B cell (primary cell): ENCODE results near the gene CASZ1. TPM values are rescaled to one million over a fixed set of nuclear protein-coding genes. Genes with fewer than 3 reads are reported as not detected.

ENCODE experiments used
- ATAC-seq: fragments of 200-7000 bp; cut with Tn5 transposase; one replicate; pipeline ENCODE4 v1.10.0; 2021; ENCODE audit warnings: low read depth, mild to moderate bottlenecking, moderate number of reproducible peaks, moderate library complexity
- CTCF ChIA-PET: fragments of 350-600 bp; sonication (Branson Sonifier 250); formaldehyde crosslinking; loops from one replicate; lab custom pipeline; 2021; ENCODE audit warnings: antibody characterized with exemption, inconsistent platforms; lab: Charles Lee
- POLR2A ChIA-PET: fragments of 350-600 bp; sonication (Branson Sonifier 250); formaldehyde crosslinking; loops from one replicate; lab custom pipeline; 2021; ENCODE audit warnings: antibody characterized with exemption; lab: Charles Lee
- DNase-seq: peaks from one replicate; pipeline ENCODE4 v3.0.0; 2013
- H2AFZ ChIP-seq: 2 replicates; pipeline ENCODE4 v1.6.1; 2012; ENCODE audit warnings: mild to moderate bottlenecking, low read depth, low read length; ENCODE audit not compliant: insufficient read depth, poor library complexity, severe bottlenecking
- H3K27ac ChIP-seq, 2 donors: 1 replicate in 1 of 2; 2 replicates in 1 of 2; pipeline ENCODE4 v1.5.1; 2012 to 2013; ENCODE audit warnings: low read length in 2 of 2, mild to moderate bottlenecking in 2 of 2, moderate library complexity in 1 of 2
- H3K27me3 ChIP-seq, 4 experiments: fragments of 200-600 bp in 1 of 4; sonication (generic) in 1 of 4; replicated peaks in 1 of 4; 1 replicate in 2 of 4; 2 replicates in 2 of 4; pipeline versions ENCODE4 v1.6.1 to v1.7.0; 2013 to 2016; ENCODE audit warnings: low read length in 3 of 4, mild to moderate bottlenecking in 2 of 4, mixed read lengths in 1 of 4, moderate library complexity in 1 of 4; ENCODE audit not compliant: insufficient read depth in 4 of 4, control insufficient read depth in 3 of 4; ENCODE audit errors: control extremely low read depth in 1 of 4
- H3K36me3 ChIP-seq, 2 experiments: replicated peaks in 1 of 2; 1 replicate in 1 of 2; 2 replicates in 1 of 2; pipeline versions ENCODE4 v1.6.1 to v1.7.1; 2013; ENCODE audit warnings: low read length in 1 of 2; ENCODE audit not compliant: insufficient read depth in 2 of 2, control insufficient read depth in 1 of 2; ENCODE audit errors: control extremely low read depth in 1 of 2, extremely low read depth in 1 of 2
- H3K4me1 ChIP-seq, 2 donors: fragments of 200-600 bp in 1 of 2; sonication (generic) in 1 of 2; 1 replicate in 1 of 2; 2 replicates in 1 of 2; pipeline versions ENCODE4 v1.5.1 to v1.6.1; 2013 to 2017; ENCODE audit warnings: low read length in 2 of 2; ENCODE audit not compliant: control insufficient read depth in 2 of 2, insufficient read depth in 2 of 2
- H3K4me2 ChIP-seq: replicated peaks from 2 replicates; pipeline ENCODE3; 2012; ENCODE audit warnings: mild to moderate bottlenecking, low read depth, low read length; ENCODE audit not compliant: poor library complexity, severe bottlenecking
- H3K4me3 ChIP-seq, 5 experiments: fragments of 200-600 bp in 1 of 5; sonication (generic) in 1 of 5; 1 replicate in 3 of 5; 2 replicates in 2 of 5; pipeline versions ENCODE4 v1.5.1 to v1.7.0; 2011 to 2016; ENCODE audit warnings: low read length in 4 of 5, mild to moderate bottlenecking in 4 of 5, low read depth in 2 of 5, control low read depth in 1 of 5, moderate library complexity in 1 of 5; ENCODE audit not compliant: insufficient read depth in 1 of 5; ENCODE audit errors: control extremely low read depth in 1 of 5, extremely low read depth in 1 of 5
- H3K79me2 ChIP-seq: fragments of 200-600 bp; sonication (generic); one replicate; pipeline ENCODE4 v1.6.0; 2016; ENCODE audit warnings: low read length; ENCODE audit not compliant: control insufficient read depth, insufficient read depth
- H3K9ac ChIP-seq: fragments of 200-600 bp; sonication (generic); 2 replicates; pipeline ENCODE4 v1.6.1; 2017; ENCODE audit warnings: mild to moderate bottlenecking, low read length, moderate library complexity
- H3K9me3 ChIP-seq, 3 donors: one replicate each; pipeline versions ENCODE4 v1.6.1 to v1.7.1; 2013; ENCODE audit warnings: low read length in 2 of 3; ENCODE audit not compliant: control insufficient read depth in 2 of 3, insufficient read depth in 1 of 3; ENCODE audit errors: control extremely low read depth in 1 of 3
- H4K20me1 ChIP-seq: 2 replicates; pipeline ENCODE4 v1.6.0; 2012; ENCODE audit warnings: mild to moderate bottlenecking, low read length; ENCODE audit not compliant: insufficient read depth, control insufficient read depth, poor library complexity, severe bottlenecking
- H3K27ac Mint-ChIP-seq: one replicate; pipeline ENCODE4 v1.8.0; 2021; ENCODE audit warnings: mixed read lengths
- H3K27me3 Mint-ChIP-seq: one replicate; pipeline ENCODE4 v1.8.0; 2021; ENCODE audit warnings: mixed read lengths
- H3K4me1 Mint-ChIP-seq: one replicate; pipeline ENCODE4 v1.8.0; 2021; ENCODE audit warnings: mixed read lengths
- H3K4me3 Mint-ChIP-seq: one replicate; pipeline ENCODE4 v1.8.0; 2021; ENCODE audit warnings: mixed read lengths
- H3K9me3 Mint-ChIP-seq: one replicate; pipeline ENCODE4 v1.8.0; 2022; ENCODE audit warnings: mixed read lengths; ENCODE audit not compliant: insufficient read depth
- EZH2 ChIP-seq: IDR thresholded peaks from 2 replicates; pipeline ENCODE4 v1.6.1; 2012; ENCODE audit warnings: borderline replicate concordance, low read depth, mild to moderate bottlenecking, moderate library complexity, low read length; ENCODE audit not compliant: insufficient read depth, poor library complexity, severe bottlenecking
- WGBS: methylation state at CpG from one replicate; pipeline ENCODE4 v1.1.5; 2013; ENCODE audit warnings: missing lambda C conversion rate; ENCODE audit not compliant: insufficient coverage; 5-methylcytosine and 5-hydroxymethylcytosine counted together
- intact Hi-C: fragments of 100-400 bp; cut with micrococcal nuclease; formaldehyde crosslinking; loops from one replicate; pipeline ENCODE4 v1.10.0; 2022
- polyA plus RNA-seq: library from polyadenylated mRNA; depleted of rRNA; stranded (reverse); fragments of >200 nt; gene quantifications from 2 replicates; pipeline ENCODE4 v1.2.3, GENCODE V29; 2012
- total RNA-seq, 2 donors: library from RNA; stranded (reverse); fragments of 120-200 nt in 1 of 2; gene quantifications; 1 replicate in 1 of 2; 2 replicates in 1 of 2; pipeline versions ENCODE4 v1.2.3 to v1.2.4, GENCODE V29; 2013 to 2022
- TF ChIP-seq, protein P1 (sequence below): fragments of 200-600 bp; IDR thresholded peaks from one replicate; pipeline ENCODE4 v1.8.0; 2022; ENCODE audit warnings: antibody characterized with exemption, mild to moderate bottlenecking

The CASZ1 gene
- total and polyA plus RNA-seq, 2 donors (not counting 1 experiment from before 2014, with no cell fraction given), result 9.5 to 27.2 TPM

DNA sequence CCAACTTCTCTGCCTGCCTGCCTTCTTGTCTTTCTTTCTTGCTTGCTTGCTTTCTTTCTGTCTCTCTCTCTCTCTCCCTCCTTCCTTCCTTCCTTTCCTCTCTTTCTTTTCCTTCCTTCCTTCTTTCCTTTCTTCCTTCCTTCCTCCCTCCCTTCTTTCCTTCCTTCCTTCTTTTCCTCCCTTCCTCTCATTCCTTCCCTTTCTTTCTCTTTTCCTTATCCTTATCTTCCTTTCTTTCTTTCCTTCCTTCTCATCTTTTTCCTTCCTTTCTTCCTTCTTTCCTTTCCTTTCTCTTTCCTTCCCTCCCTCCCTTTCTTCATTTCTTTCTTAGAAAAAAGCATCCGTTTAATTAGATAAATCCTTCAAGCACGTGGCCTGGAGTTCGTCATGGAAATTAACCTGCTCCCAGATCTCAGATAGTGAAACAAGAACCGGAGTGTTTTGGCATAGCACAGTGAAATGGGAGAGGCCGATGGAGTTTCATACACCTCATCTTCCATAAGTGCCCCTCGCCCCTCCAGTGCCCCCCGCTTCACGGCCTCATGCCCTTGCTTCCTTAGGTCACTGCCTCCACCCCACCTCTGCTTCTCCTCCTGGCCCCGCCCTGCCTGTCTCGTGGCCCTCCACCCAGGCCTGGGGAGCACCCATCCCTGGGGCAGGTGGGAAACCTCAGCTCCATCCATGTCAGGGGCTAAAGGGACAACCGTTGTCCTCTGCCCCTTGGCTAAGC, 11.3 kb downstream of the CASZ1 start:
- Mint-ChIP-seq H3K27me3 (peaks cover 22% of the 10 kb centered on the region), H3K4me3 (no peak overlapping the region), H3K27ac (no peak overlapping the region), H3K4me1 (no peaks in the 10 kb centered on the region), H3K9me3 (no peaks in the 10 kb centered on the region)
- Histone ChIP-seq H3K9me3 (no peaks in the 10 kb centered on the region), H3K27ac (no peak overlapping the region), H3K79me2 (no peaks in the 10 kb centered on the region), H3K4me2 (no peak overlapping the region), H3K4me1 (no peaks in the 10 kb centered on the region), H4K20me1 (no peaks in the 10 kb centered on the region), H3K4me3 (no peak overlapping the region), H3K27me3 (peaks cover 0 to 11% (median 0%) of the 10 kb centered on the region in 4 experiments), H2AFZ (no peak overlapping the region), H3K9ac (no peak overlapping the region), H3K36me3 (no peaks in the 10 kb centered on the region)
- POLR2A ChIA-PET, result no interaction called here
- ATAC-seq (no peak), DNase-seq (no peak)
- 84% methylated on average over 8 of the region's 11 CpGs for WGBS
- CTCF ChIA-PET, result no interaction called here
- intact Hi-C loops, result no loop called here
- TF ChIP-seq, protein P1, sequence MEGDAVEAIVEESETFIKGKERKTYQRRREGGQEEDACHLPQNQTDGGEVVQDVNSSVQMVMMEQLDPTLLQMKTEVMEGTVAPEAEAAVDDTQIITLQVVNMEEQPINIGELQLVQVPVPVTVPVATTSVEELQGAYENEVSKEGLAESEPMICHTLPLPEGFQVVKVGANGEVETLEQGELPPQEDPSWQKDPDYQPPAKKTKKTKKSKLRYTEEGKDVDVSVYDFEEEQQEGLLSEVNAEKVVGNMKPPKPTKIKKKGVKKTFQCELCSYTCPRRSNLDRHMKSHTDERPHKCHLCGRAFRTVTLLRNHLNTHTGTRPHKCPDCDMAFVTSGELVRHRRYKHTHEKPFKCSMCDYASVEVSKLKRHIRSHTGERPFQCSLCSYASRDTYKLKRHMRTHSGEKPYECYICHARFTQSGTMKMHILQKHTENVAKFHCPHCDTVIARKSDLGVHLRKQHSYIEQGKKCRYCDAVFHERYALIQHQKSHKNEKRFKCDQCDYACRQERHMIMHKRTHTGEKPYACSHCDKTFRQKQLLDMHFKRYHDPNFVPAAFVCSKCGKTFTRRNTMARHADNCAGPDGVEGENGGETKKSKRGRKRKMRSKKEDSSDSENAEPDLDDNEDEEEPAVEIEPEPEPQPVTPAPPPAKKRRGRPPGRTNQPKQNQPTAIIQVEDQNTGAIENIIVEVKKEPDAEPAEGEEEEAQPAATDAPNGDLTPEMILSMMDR, result no peak
- TF ChIP-seq EZH2, result no peak

DNA sequence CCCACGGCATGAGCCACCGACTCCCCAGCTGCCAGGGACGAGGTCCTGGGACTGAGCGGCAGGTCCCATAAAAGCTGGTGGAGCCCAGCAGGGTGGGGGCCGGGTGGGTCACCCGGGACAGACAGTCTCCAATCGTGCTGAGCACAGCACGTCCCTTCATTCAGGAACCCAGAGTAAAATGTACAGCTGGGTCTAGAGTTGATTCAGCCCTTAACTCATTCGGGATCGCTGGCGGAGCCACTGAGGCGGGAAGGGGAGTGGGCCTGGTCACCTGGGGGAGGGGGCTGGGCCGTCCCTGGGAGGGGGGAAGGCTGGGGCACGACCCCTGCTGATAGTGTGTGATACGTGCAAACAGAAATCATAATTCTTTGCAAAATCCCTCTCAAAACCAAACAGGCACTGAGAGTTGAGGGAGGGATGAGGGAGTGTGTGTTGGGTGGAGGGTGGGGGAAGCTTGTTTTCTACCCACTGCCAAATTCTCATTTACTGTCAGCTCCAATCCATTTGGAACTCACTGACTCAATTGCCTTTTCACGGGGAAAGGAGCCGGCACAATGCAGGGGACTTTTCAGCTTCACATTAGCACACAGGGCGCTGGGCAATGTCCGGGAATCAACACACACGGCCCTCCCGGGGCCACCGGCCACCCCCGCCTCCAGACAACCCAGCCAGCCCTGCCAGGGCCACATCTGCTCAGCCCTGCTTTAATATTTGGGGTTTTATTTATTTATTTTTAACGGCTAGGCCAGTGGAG, 13.8 kb downstream of the CASZ1 start:
- Mint-ChIP-seq H3K9me3 (no peaks in the 10 kb centered on the region), H3K27me3 (peaks cover 12% of the 10 kb centered on the region), H3K4me3 (no peak overlapping the region), H3K27ac (no peak overlapping the region), H3K4me1 (no peaks in the 10 kb centered on the region)
- no peak for TF ChIP-seq EZH2
- TF ChIP-seq, protein P1, result no peak
- Histone ChIP-seq H2AFZ (no peak overlapping the region), H3K36me3 (no peaks in the 10 kb centered on the region), H4K20me1 (no peaks in the 10 kb centered on the region), H3K4me3 (no peak overlapping the region), H3K4me1 (no peaks in the 10 kb centered on the region), H3K4me2 (no peak overlapping the region), H3K27me3 (no peaks in the 10 kb centered on the region), H3K9ac (no peak overlapping the region), H3K9me3 (no peaks in the 10 kb centered on the region), H3K27ac (no peak overlapping the region), H3K79me2 (no peaks in the 10 kb centered on the region)
- no peak for DNase-seq
- POLR2A ChIA-PET, result no interaction called here
- no peak for ATAC-seq
- CTCF ChIA-PET, result interaction anchor here (0.7 kb wide), 1 partner anchor 90 kb away, joined by 3 read pairs; no protein-coding TSS in a partner anchor
- 91% methylated on average over 21 of the region's 24 CpGs for WGBS
- intact Hi-C loops, result no loop called here
